ENCODE measurements around the gene LRRC42.

Gene LRRC42

DNA sequence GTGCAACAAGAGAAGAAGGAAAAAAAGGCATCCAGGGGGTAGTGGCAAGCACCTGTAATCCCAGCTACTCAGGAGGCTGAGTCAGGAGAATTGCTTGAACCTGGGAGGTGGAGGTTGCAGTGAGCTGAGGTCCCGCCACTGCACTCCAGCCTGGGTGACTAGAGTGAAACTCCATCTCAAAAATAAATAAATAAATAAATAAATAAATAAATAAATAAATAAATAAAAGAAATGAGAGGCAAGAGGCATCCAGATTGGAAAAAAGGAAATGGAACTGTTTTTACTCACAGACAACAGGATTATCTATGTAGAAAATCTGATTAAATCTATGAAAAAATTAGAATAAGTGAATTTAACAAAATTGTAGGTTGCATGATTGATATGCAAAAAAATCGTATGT is 48.4 kb downstream of the LRRC42 start (continued):
- TF ChIP-seq, protein P1, sequence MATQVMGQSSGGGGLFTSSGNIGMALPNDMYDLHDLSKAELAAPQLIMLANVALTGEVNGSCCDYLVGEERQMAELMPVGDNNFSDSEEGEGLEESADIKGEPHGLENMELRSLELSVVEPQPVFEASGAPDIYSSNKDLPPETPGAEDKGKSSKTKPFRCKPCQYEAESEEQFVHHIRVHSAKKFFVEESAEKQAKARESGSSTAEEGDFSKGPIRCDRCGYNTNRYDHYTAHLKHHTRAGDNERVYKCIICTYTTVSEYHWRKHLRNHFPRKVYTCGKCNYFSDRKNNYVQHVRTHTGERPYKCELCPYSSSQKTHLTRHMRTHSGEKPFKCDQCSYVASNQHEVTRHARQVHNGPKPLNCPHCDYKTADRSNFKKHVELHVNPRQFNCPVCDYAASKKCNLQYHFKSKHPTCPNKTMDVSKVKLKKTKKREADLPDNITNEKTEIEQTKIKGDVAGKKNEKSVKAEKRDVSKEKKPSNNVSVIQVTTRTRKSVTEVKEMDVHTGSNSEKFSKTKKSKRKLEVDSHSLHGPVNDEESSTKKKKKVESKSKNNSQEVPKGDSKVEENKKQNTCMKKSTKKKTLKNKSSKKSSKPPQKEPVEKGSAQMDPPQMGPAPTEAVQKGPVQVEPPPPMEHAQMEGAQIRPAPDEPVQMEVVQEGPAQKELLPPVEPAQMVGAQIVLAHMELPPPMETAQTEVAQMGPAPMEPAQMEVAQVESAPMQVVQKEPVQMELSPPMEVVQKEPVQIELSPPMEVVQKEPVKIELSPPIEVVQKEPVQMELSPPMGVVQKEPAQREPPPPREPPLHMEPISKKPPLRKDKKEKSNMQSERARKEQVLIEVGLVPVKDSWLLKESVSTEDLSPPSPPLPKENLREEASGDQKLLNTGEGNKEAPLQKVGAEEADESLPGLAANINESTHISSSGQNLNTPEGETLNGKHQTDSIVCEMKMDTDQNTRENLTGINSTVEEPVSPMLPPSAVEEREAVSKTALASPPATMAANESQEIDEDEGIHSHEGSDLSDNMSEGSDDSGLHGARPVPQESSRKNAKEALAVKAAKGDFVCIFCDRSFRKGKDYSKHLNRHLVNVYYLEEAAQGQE (tag by site-specific recombination; IDR thresholded peaks at IDR 0.05), result peak; percentile 86
- TF ChIP-seq RBAK (tag by site-specific recombination; IDR thresholded peaks at IDR 0.05) (0 out of 2 replicates have a peak, but pooled peaks have one; percentile 43), ZNF555 (tag by site-specific recombination; conservative IDR thresholded peaks at IDR 0.05) (peak; percentile 99), ZNF223 (tag by site-specific recombination; IDR thresholded peaks at IDR 0.05) (0 out of 2 replicates have a peak, but pooled peaks have one; percentile 66), ZNF558 (tag by site-specific recombination; IDR thresholded peaks at IDR 0.05) (peak; percentile 92), ZNF140 (tag by site-specific recombination; IDR thresholded peaks at IDR 0.05) (peak; percentile 97), ZBTB8A (tag by site-specific recombination; IDR thresholded peaks at IDR 0.05) (peak; percentile 86), SP3 (tag by site-specific recombination; IDR thresholded peaks at IDR 0.05) (peak; percentile 43; the same call in 1 of the 2 replicates), GLI2 (tag by site-specific recombination; IDR thresholded peaks at IDR 0.05; ENCODE audit: borderline replicate concordance, low read depth) (peak; percentile 75; the same call in 1 of the 2 replicates), ZNF121 (tag by site-specific recombination; IDR thresholded peaks at IDR 0.05) (0 out of 2 replicates have a peak, but pooled peaks have one; percentile 46), ZNF529 (tag by site-specific recombination; IDR thresholded peaks at IDR 0.05; ENCODE audit: insufficient replicate concordance) (peak; percentile 76)
- TF ChIP-seq, protein P2, sequence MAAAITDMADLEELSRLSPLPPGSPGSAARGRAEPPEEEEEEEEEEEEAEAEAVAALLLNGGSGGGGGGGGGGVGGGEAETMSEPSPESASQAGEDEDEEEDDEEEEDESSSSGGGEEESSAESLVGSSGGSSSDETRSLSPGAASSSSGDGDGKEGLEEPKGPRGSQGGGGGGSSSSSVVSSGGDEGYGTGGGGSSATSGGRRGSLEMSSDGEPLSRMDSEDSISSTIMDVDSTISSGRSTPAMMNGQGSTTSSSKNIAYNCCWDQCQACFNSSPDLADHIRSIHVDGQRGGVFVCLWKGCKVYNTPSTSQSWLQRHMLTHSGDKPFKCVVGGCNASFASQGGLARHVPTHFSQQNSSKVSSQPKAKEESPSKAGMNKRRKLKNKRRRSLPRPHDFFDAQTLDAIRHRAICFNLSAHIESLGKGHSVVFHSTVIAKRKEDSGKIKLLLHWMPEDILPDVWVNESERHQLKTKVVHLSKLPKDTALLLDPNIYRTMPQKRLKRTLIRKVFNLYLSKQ (tag by site-specific recombination; IDR thresholded peaks at IDR 0.05; ENCODE audit: borderline replicate concordance), result peak; percentile 90; the same call in 1 of the 2 replicates
- TF ChIP-seq, protein P3, sequence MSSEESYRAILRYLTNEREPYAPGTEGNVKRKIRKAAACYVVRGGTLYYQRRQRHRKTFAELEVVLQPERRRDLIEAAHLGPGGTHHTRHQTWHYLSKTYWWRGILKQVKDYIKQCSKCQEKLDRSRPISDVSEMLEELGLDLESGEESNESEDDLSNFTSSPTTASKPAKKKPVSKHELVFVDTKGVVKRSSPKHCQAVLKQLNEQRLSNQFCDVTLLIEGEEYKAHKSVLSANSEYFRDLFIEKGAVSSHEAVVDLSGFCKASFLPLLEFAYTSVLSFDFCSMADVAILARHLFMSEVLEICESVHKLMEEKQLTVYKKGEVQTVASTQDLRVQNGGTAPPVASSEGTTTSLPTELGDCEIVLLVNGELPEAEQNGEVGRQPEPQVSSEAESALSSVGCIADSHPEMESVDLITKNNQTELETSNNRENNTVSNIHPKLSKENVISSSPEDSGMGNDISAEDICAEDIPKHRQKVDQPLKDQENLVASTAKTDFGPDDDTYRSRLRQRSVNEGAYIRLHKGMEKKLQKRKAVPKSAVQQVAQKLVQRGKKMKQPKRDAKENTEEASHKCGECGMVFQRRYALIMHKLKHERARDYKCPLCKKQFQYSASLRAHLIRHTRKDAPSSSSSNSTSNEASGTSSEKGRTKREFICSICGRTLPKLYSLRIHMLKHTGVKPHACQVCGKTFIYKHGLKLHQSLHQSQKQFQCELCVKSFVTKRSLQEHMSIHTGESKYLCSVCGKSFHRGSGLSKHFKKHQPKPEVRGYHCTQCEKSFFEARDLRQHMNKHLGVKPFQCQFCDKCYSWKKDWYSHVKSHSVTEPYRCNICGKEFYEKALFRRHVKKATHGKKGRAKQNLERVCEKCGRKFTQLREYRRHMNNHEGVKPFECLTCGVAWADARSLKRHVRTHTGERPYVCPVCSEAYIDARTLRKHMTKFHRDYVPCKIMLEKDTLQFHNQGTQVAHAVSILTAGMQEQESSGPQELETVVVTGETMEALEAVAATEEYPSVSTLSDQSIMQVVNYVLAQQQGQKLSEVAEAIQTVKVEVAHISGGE (tag by site-specific recombination; conservative IDR thresholded peaks at IDR 0.05; ENCODE audit: low read depth), result peak; percentile 87

DNA sequence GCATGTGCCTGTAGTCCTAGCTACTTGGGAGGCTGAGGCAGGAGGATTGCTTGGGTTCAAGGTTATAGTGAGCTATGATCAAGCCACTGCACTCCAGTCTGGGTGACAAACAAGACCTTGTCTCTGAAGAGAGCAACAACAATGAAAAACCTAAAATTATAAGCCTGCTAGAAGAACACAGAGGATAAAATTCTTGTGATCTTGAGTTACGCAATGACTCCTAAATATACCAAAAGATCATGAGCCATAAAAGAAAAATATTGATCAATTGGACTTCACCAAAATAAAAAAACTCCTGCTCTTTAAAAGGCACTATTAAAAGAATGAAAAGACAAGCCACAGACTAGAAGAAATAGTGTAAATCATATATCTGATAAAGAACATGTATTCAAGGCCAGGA is 49.5 kb downstream of the LRRC42 start:
- ChIA-PET POLR2A (no interaction called here), CTCF (interaction anchor here (0.7 to 1.0 kb wide), 2 partner anchors 13 to 36 kb away, joined by 3 to 4 read pairs; no protein-coding TSS in a partner anchor)
- H3K27ac ChIP-seq (ENCODE audit: extremely low read depth, low read depth, low read length), result no peak overlapping the region
- no peaks in the 10 kb centered on the region for H3K9me3 ChIP-seq (ENCODE audit: control insufficient read depth, insufficient read depth, low read depth, low read length)
- no peak overlapping the region for H3K4me3 ChIP-seq (ENCODE audit: low read depth, low read length)
- H3K36me3 ChIP-seq (ENCODE audit: control insufficient read depth in 2 of 2, insufficient read depth in 1 of 2, low read length in 2 of 2), result no peaks in the 10 kb centered on the region
- H3K4me1 ChIP-seq (ENCODE audit: control insufficient read depth, insufficient read depth, low read length), result no peaks in the 10 kb centered on the region
- TF ChIP-seq KLF16 (tag by site-specific recombination; IDR thresholded peaks at IDR 0.05) (no peak), ZNF585B (tag by site-specific recombination; IDR thresholded peaks at IDR 0.05) (no peak), ZNF600 (tag by site-specific recombination; IDR thresholded peaks at IDR 0.05) (no peak), ZNF530 (tag by site-specific recombination; IDR thresholded peaks at IDR 0.05; ENCODE audit: low read depth) (no peak)
